GM12878 (cell line): Measurements from ENCODE around the gene EPN3.

Source experiments
- CTCF ChIP-seq, 3 experiments: IDR thresholded peaks in 2 of 3; conservative IDR thresholded peaks in 1 of 3; 2 replicates each; pipeline ENCODE4 v1.5.1; 2011; ENCODE audit warnings: low read depth in 3 of 3, low read length in 3 of 3, mild to moderate bottlenecking in 3 of 3, control low read depth in 2 of 3, moderate library complexity in 2 of 3, inconsistent platforms in 1 of 3, mixed read lengths in 1 of 3; ENCODE audit not compliant: control insufficient read depth in 2 of 3, insufficient read depth in 1 of 3; ENCODE audit errors: extremely low read depth in 1 of 3
- FOXM1 ChIP-seq: IDR thresholded peaks from 2 replicates; pipeline ENCODE4 v1.6.1; 2012; ENCODE audit warnings: low read depth, mild to moderate bottlenecking, inconsistent platforms, low read length, moderate library complexity
- MXI1 ChIP-seq: fragments of 150-350 bp; IDR thresholded peaks from 2 replicates; pipeline ENCODE4 v1.6.1; 2011; ENCODE audit warnings: low read depth, mild to moderate bottlenecking, inconsistent platforms, low read length, improper control_type of control experiment
- POLR2A ChIP-seq: IDR thresholded peaks from 2 replicates; pipeline ENCODE4 v1.6.1; 2011; ENCODE audit warnings: low read depth, mild to moderate bottlenecking, low read length
- POLR2AphosphoS2 ChIP-seq: IDR thresholded peaks from 2 replicates; pipeline ENCODE4 v1.6.1; 2011; ENCODE audit warnings: low read depth, mild to moderate bottlenecking, low read length, improper control_type of control experiment, moderate library complexity
- RCOR1 ChIP-seq: conservative IDR thresholded peaks from 2 replicates; pipeline ENCODE4 v1.6.1; 2012; ENCODE audit warnings: low read depth, low read length, improper control_type of control experiment
- USF2 ChIP-seq: IDR thresholded peaks from 2 replicates; pipeline ENCODE4 v1.6.1; 2011; ENCODE audit warnings: low read depth, low read length, improper control_type of control experiment, borderline replicate concordance

GRCh38 chr17:50495217-50495823 lies 37.2 kb upstream of the EPN3 start:
- TF ChIP-seq CTCF (IDR thresholded peaks at IDR 0.05 in 2 of 3, conservative IDR thresholded peaks at IDR 0.05 in 1 of 3; ENCODE audit: control insufficient read depth in 2 of 3, extremely low read depth in 1 of 3, insufficient read depth in 1 of 3, low read depth in 3 of 3, low read length in 3 of 3): no peak
- no peak for TF ChIP-seq POLR2A
- no peak for TF ChIP-seq MXI1
- no peak for TF ChIP-seq FOXM1
- TF ChIP-seq RCOR1: no peak
- TF ChIP-seq POLR2AphosphoS2: no peak
- TF ChIP-seq USF2: no peak
